HG03097 (cell line): ENCODE results near the gene DIP2A.
A peak's percentile ranks its signal among the peaks of the same experiment; 100 is the strongest.
"Not testable (repeated sequence)": the region's sequence is repeated elsewhere in the genome, so short reads cannot be mapped to it uniquely, and the experiment has no call there.

Experiments used
- ATAC-seq: cut with Tn5 transposase; IDR thresholded peaks from one replicate; pipeline ENCODE4 v1.9.1; 2021; ENCODE audit not compliant: unreplicated experiment, low FRiP score

The DIP2A gene

GRCh38 chr21:46448108-46448507 is 10.6 kb upstream of the DIP2A start:
- ATAC-seq = no peak

GRCh38 chr21:46448855-46449254 is 9.8 kb upstream of the DIP2A start:
- not testable (repeated sequence) for ATAC-seq

- no peak for ATAC-seq
Measured at GRCh38 chr21:46452710-46453109, 6.0 kb upstream of the DIP2A start.

GRCh38 chr21:46454142-46454541 is 4.5 kb upstream of the DIP2A start:
- no peak for ATAC-seq

GRCh38 chr21:46454634-46455390 is 3.9 kb upstream of the DIP2A start:
- no peak for ATAC-seq

GRCh38 chr21:46455575-46456385 is 2.9 kb upstream of the DIP2A start:
- no peak for ATAC-seq

GRCh38 chr21:46456750-46457149 is 1.9 kb upstream of the DIP2A start:
- ATAC-seq = no peak

GRCh38 chr21:46457801-46458314 is 833 bp upstream of the DIP2A start:
- peak; percentile 17 for ATAC-seq

- ATAC-seq = peak; percentile 24
Measured at GRCh38 chr21:46459024-46459355, 299 bp downstream of the DIP2A start.

GRCh38 chr21:46459356-46460112 is 843 bp downstream of the DIP2A start:
- no peak for ATAC-seq

- no peak for ATAC-seq
Measured at GRCh38 chr21:46461909-46462308, 3.2 kb downstream of the DIP2A start.

- ATAC-seq = not testable (repeated sequence)
Measured at GRCh38 chr21:46465153-46465552, 6.5 kb downstream of the DIP2A start.

- no peak for ATAC-seq
Measured at GRCh38 chr21:46465651-46466050, 7.0 kb downstream of the DIP2A start.

- ATAC-seq = no peak
Measured at GRCh38 chr21:46468108-46468774, 9.6 kb downstream of the DIP2A start.

- no peak for ATAC-seq
Measured at GRCh38 chr21:46469275-46469674, 10.6 kb downstream of the DIP2A start.

- ATAC-seq = no peak
Measured at GRCh38 chr21:46471514-46471913, 12.8 kb downstream of the DIP2A start.

- ATAC-seq = no peak
Measured at GRCh38 chr21:46472246-46472645, 13.6 kb downstream of the DIP2A start.

- ATAC-seq = no peak
Measured at GRCh38 chr21:46474382-46474781, 15.7 kb downstream of the DIP2A start.

GRCh38 chr21:46475296-46475695 is 16.6 kb downstream of the DIP2A start:
- ATAC-seq = no peak

- ATAC-seq = no peak
Measured at GRCh38 chr21:46477765-46478164, 19.1 kb downstream of the DIP2A start.

GRCh38 chr21:46478910-46479309 is 20.2 kb downstream of the DIP2A start:
- ATAC-seq = no peak
